AG04450 (cell line): Measurements from ENCODE around the gene SEZ6L2. TPM values are rescaled to one million over a fixed set of nuclear protein-coding genes. Genes with fewer than 3 reads are reported as not detected.

Source experiments
- CTCF ChIA-PET: fragments of 300-600, 350-600 bp; formaldehyde crosslinking; extraction: SDS; loops from one replicate; lab custom pipeline; 2022; ENCODE audit warnings: antibody characterized with exemption, inconsistent platforms; lab: Charles Lee
- POLR2A ChIA-PET: fragments of 350-600 bp; formaldehyde crosslinking; extraction: SDS; loops from one replicate; lab custom pipeline; 2021; ENCODE audit warnings: antibody characterized with exemption, inconsistent platforms; lab: Yijun Ruan, JAX
- DNase-seq: peaks from one replicate; pipeline ENCODE4 v3.0.0-alpha.2; 2011; ENCODE audit warnings: low read depth, low spot score
- H3K27ac ChIP-seq: one replicate; pipeline ENCODE4 v1.5.1; 2012; ENCODE audit warnings: low read depth, low read length, control low read depth
- H3K27me3 ChIP-seq: one replicate; pipeline ENCODE4 v1.6.0; 2012; ENCODE audit warnings: low read length; ENCODE audit not compliant: control insufficient read depth, insufficient read depth
- H3K4me3 ChIP-seq: 2 replicates; pipeline ENCODE4 v1.5.1; 2011; ENCODE audit warnings: mild to moderate bottlenecking, low read depth, low read length, control low read depth
- H3K9me3 ChIP-seq: 2 replicates; pipeline ENCODE4 v1.5.1; 2012; ENCODE audit warnings: low read length; ENCODE audit not compliant: control insufficient read depth, insufficient read depth
- CTCF ChIP-seq: IDR thresholded peaks from 2 replicates; pipeline ENCODE4 v1.5.1; 2011; ENCODE audit warnings: low read depth, low read length, control low read depth, inconsistent platforms
- polyA plus RNA-seq: library from polyadenylated mRNA; depleted of rRNA; stranded (reverse); fragments of >200 nt; gene quantifications from 2 replicates; pipeline ENCODE4 v1.2.3, GENCODE V29; 2011

Gene SEZ6L2
- polyA plus RNA-seq, 1 experiment, result 5.0 TPM

GRCh38 chr16:29922986-29923501 lies 23.7 kb upstream of the SEZ6L2 start:
- no peak for DNase-seq
- Histone ChIP-seq H3K27me3 (no peaks in the 10 kb centered on the region), H3K4me3 (no peak overlapping the region), H3K27ac (no peak overlapping the region), H3K9me3 (no peaks in the 10 kb centered on the region; the same call in 1 of the 2 replicates)
- no peak for TF ChIP-seq CTCF
- POLR2A ChIA-PET, result no interaction called here
- CTCF ChIA-PET, result interaction anchor here (0.9 kb wide), 1 partner anchor 12 kb away, joined by 4 read pairs; no protein-coding TSS in a partner anchor

- no peaks in the 10 kb centered on the region for H3K27me3 ChIP-seq
- DNase-seq, result no peak
- H3K27ac ChIP-seq, result no peak overlapping the region
- no peak overlapping the region for H3K4me3 ChIP-seq
- ChIA-PET CTCF (no interaction called here), POLR2A (no interaction called here)
- TF ChIP-seq CTCF, result no peak
- no peaks in the 10 kb centered on the region; the same call in 1 of the 2 replicates for H3K9me3 ChIP-seq
Observed at GRCh38 chr16:29922326-29922725, 23.0 kb upstream of the SEZ6L2 start.

GRCh38 chr16:29921034-29921385 lies 21.7 kb upstream of the SEZ6L2 start:
- ChIA-PET POLR2A (no interaction called here), CTCF (interaction anchor here (0.5 kb wide), 1 partner anchor 14 kb away, joined by 6 read pairs; no protein-coding TSS in a partner anchor)
- no peaks in the 10 kb centered on the region; the same call in 1 of the 2 replicates for H3K9me3 ChIP-seq
- H3K27me3 ChIP-seq, result no peaks in the 10 kb centered on the region
- H3K4me3 ChIP-seq, result no peak overlapping the region
- no peak overlapping the region for H3K27ac ChIP-seq
- no peak for DNase-seq
- no peak for TF ChIP-seq CTCF

GRCh38 chr16:29920288-29921033 lies 21.1 kb upstream of the SEZ6L2 start:
- Histone ChIP-seq H3K4me3 (no peak overlapping the region), H3K27ac (no peak overlapping the region), H3K9me3 (no peaks in the 10 kb centered on the region), H3K27me3 (no peaks in the 10 kb centered on the region)
- ChIA-PET POLR2A (no interaction called here), CTCF (interaction anchor here (0.5 kb wide), 1 partner anchor 14 kb away, joined by 6 read pairs; no protein-coding TSS in a partner anchor)
- no peak for DNase-seq
- no peak for TF ChIP-seq CTCF

GRCh38 chr16:29916979-29917378 lies 17.6 kb upstream of the SEZ6L2 start:
- Histone ChIP-seq H3K9me3 (no peaks in the 10 kb centered on the region), H3K4me3 (no peak overlapping the region), H3K27ac (no peak overlapping the region), H3K27me3 (no peaks in the 10 kb centered on the region)
- TF ChIP-seq CTCF, result no peak
- DNase-seq, result no peak
- ChIA-PET CTCF (interaction anchor here (0.6 to 1.2 kb wide), 3 partner anchors 9 to 124 kb away, joined by 3 read pairs; partner anchors contain the start of gene KCTD13), POLR2A (interaction anchor here (1.0 kb wide), 1 partner anchor 56 kb away, joined by 5 read pairs; the partner anchor contains the start of gene TAOK2)
